ENCODE results near the gene TAF10. TPM values are rescaled to one million over a fixed set of nuclear protein-coding genes. Genes with fewer than 3 reads are reported as not detected.

TAF10 gene
- total and polyA plus RNA-seq, 2 of the 13 experiments (the other 11 are each of a cell fraction or from before 2014, with no cell fraction given) = 71.3 to 134 TPM

GRCh38 chr11:6606471-6607189, 5.4 kb downstream of the TAF10 start (continued):
- TF ChIP-seq ZNF280D (CRISPR knock-in tag; IDR thresholded peaks at IDR 0.05) (no peak), FUBP1 (CRISPR knock-in tag; IDR thresholded peaks at IDR 0.05; ENCODE audit: borderline replicate concordance) (no peak), HDAC1 (CRISPR knock-in tag; IDR thresholded peaks at IDR 0.05) (0 out of 2 replicates have a peak, but pooled peaks have one; percentile 10), PHF20 (CRISPR knock-in tag; IDR thresholded peaks at IDR 0.05) (peak; percentile 58), NRL (CRISPR knock-in tag; IDR thresholded peaks at IDR 0.05; ENCODE audit: borderline replicate concordance) (no peak), BATF2 (CRISPR knock-in tag; IDR thresholded peaks at IDR 0.05) (no peak), ZNF713 (CRISPR knock-in tag; IDR thresholded peaks at IDR 0.05) (no peak), MLX (CRISPR knock-in tag; IDR thresholded peaks at IDR 0.05) (no peak; the same call in 1 of the 2 replicates), ZKSCAN5 (CRISPR knock-in tag; IDR thresholded peaks at IDR 0.05) (no peak), EEA1 (CRISPR knock-in tag; IDR thresholded peaks at IDR 0.05; ENCODE audit: borderline replicate concordance) (no peak), HNRNPK (IDR thresholded peaks at IDR 0.05; ENCODE audit: low read depth, low read length, poor library complexity, severe bottlenecking) (no peak), JUND (CRISPR knock-in tag; IDR thresholded peaks at IDR 0.05) (peak; percentile 95), ZNF207 (IDR thresholded peaks at IDR 0.05; ENCODE audit: borderline replicate concordance) (no peak), DZIP1 (CRISPR knock-in tag; IDR thresholded peaks at IDR 0.05) (no peak), SRY (CRISPR knock-in tag; IDR thresholded peaks at IDR 0.05) (no peak), ZNF451 (CRISPR knock-in tag; IDR thresholded peaks at IDR 0.05) (no peak), NFE2L2 (IDR thresholded peaks at IDR 0.05; ENCODE audit: low read length) (no peak), RBM39 (IDR thresholded peaks at IDR 0.05; ENCODE audit: low read depth, low read length, poor library complexity, severe bottlenecking) (no peak), ZMAT5 (CRISPR knock-in tag; IDR thresholded peaks at IDR 0.05; ENCODE audit: borderline replicate concordance, low read depth) (no peak), RFX3 (CRISPR knock-in tag; IDR thresholded peaks at IDR 0.05) (no peak)

Data from HepG2 (cell line).